Vagina (tissue), 2 donors: ENCODE measurements around the gene MTIF3. TPM values are rescaled to one million over a fixed set of nuclear protein-coding genes. Genes with fewer than 3 reads are reported as not detected.

Experiments used
- DNase-seq, 2 donors: peaks; one replicate each; pipeline ENCODE4 v3.0.0-alpha.2; 2017; ENCODE audit errors: extremely low spot score in 2 of 2
- H3K27ac ChIP-seq: fragments of 200-600 bp; sonication (generic); one replicate; pipeline ENCODE4 v1.5.1; 2019
- H3K27me3 ChIP-seq: fragments of 200-600 bp; sonication (generic); one replicate; pipeline ENCODE4 v1.5.1; 2019
- H3K36me3 ChIP-seq, 2 donors: fragments of 200-600 bp; sonication (generic); one replicate each; pipeline ENCODE4 v1.5.1; 2017 to 2019
- H3K4me1 ChIP-seq: fragments of 200-600 bp; sonication (generic); one replicate; pipeline ENCODE4 v1.5.1; 2019
- H3K4me3 ChIP-seq, 2 donors: fragments of 200-600 bp; sonication (generic); 1 replicate in 1 of 2; 2 replicates in 1 of 2; pipeline ENCODE4 v1.5.1; 2016 to 2019
- H3K9me3 ChIP-seq: fragments of 200-600 bp; sonication (generic); one replicate; pipeline ENCODE4 v1.5.1; 2019
- CTCF ChIP-seq, 3 experiments: fragments of 450-650 bp in 2 of 3; fragments of 200-600 bp in 1 of 3; sonication (generic) in 1 of 3; IDR thresholded peaks; one replicate each; pipeline ENCODE4 v1.5.1; 2017 to 2019; ENCODE audit warnings: antibody characterized with exemption in 3 of 3, mild to moderate bottlenecking in 2 of 3, moderate library complexity in 2 of 3
- POLR2A ChIP-seq, 2 donors: fragments of 450-650 bp; IDR thresholded peaks; one replicate each; pipeline ENCODE4 v1.6.1; 2017; ENCODE audit warnings: antibody characterized with exemption in 2 of 2, mild to moderate bottlenecking in 2 of 2, moderate library complexity in 2 of 2
- POLR2AphosphoS5 ChIP-seq, 2 donors: sonication (generic); formaldehyde crosslinking; IDR thresholded peaks; one replicate each; pipeline ENCODE4 v1.9.0; 2017; ENCODE audit warnings: antibody characterized with exemption in 2 of 2, mild to moderate bottlenecking in 2 of 2, low read depth in 1 of 2; ENCODE audit not compliant: insufficient read depth in 1 of 2
- intact Hi-C: fragments of 100-400 bp; cut with DNase I; formaldehyde crosslinking; loops from one replicate; pipeline ENCODE4 v1.15.1; 2023
- total RNA-seq: library from RNA; depleted of rRNA; stranded (reverse); fragments of >200 nt; gene quantifications from one replicate; pipeline ENCODE4 v1.2.3, GENCODE V29; 2016

The MTIF3 gene
- total RNA-seq, 1 donor from 2014 or later = 30.0 TPM

- DNase-seq = no peak
- H3K27ac ChIP-seq = no peak overlapping the region
- no peaks in the 10 kb centered on the region for H3K36me3 ChIP-seq
- peaks cover 2% of the 10 kb centered on the region for H3K4me1 ChIP-seq
- no peaks in the 10 kb centered on the region for H3K27me3 ChIP-seq
- H3K9me3 ChIP-seq = no peaks in the 10 kb centered on the region
- TF ChIP-seq CTCF (IDR thresholded peaks at IDR 0.05) (no peak), POLR2A (IDR thresholded peaks at IDR 0.05) (no peak), POLR2AphosphoS5 (IDR thresholded peaks at IDR 0.05; ENCODE audit: insufficient read depth in 1 of 2, low read depth in 1 of 2) (no peak)
- no peak overlapping the region for H3K4me3 ChIP-seq
- intact Hi-C loops = no loop called here
Observed at GRCh38 chr13:27396252-27396846, 54.0 kb downstream of the MTIF3 start.

- Histone ChIP-seq H3K27ac (no peak overlapping the region), H3K4me3 (no peak overlapping the region), H3K4me1 (no peaks in the 10 kb centered on the region), H3K9me3 (no peaks in the 10 kb centered on the region), H3K27me3 (no peaks in the 10 kb centered on the region), H3K36me3 (no peaks in the 10 kb centered on the region)
- intact Hi-C loops = no loop called here
- DNase-seq = no peak
- TF ChIP-seq POLR2A (IDR thresholded peaks at IDR 0.05) (no peak), CTCF (IDR thresholded peaks at IDR 0.05) (no peak), POLR2AphosphoS5 (IDR thresholded peaks at IDR 0.05; ENCODE audit: insufficient read depth in 1 of 2, low read depth in 1 of 2) (no peak)
Observed at GRCh38 chr13:27395007-27395510, 55.3 kb downstream of the MTIF3 start.

- Histone ChIP-seq H3K4me3 (no peak overlapping the region), H3K27me3 (no peaks in the 10 kb centered on the region), H3K4me1 (no peaks in the 10 kb centered on the region), H3K36me3 (no peaks in the 10 kb centered on the region), H3K9me3 (no peaks in the 10 kb centered on the region), H3K27ac (no peak overlapping the region)
- intact Hi-C loops = no loop called here
- DNase-seq = no peak
- TF ChIP-seq POLR2A (IDR thresholded peaks at IDR 0.05) (no peak), CTCF (IDR thresholded peaks at IDR 0.05) (no peak), POLR2AphosphoS5 (IDR thresholded peaks at IDR 0.05; ENCODE audit: insufficient read depth in 1 of 2, low read depth in 1 of 2) (no peak)
Observed at GRCh38 chr13:27393101-27393500, 57.3 kb downstream of the MTIF3 start.

- TF ChIP-seq POLR2AphosphoS5 (IDR thresholded peaks at IDR 0.05; ENCODE audit: insufficient read depth in 1 of 2, low read depth in 1 of 2) (no peak), POLR2A (IDR thresholded peaks at IDR 0.05) (no peak), CTCF (IDR thresholded peaks at IDR 0.05) (no peak)
- no peak for DNase-seq
- H3K9me3 ChIP-seq = no peaks in the 10 kb centered on the region
- intact Hi-C loops = no loop called here
- no peak overlapping the region for H3K27ac ChIP-seq
- no peaks in the 10 kb centered on the region for H3K27me3 ChIP-seq
- no peaks in the 10 kb centered on the region for H3K4me1 ChIP-seq
- H3K36me3 ChIP-seq = no peaks in the 10 kb centered on the region
- H3K4me3 ChIP-seq = no peak overlapping the region
Observed at GRCh38 chr13:27391471-27391870, 58.9 kb downstream of the MTIF3 start.

GRCh38 chr13:27389891-27390290 lies 60.5 kb downstream of the MTIF3 start:
- Histone ChIP-seq H3K4me1 (no peaks in the 10 kb centered on the region), H3K27ac (no peak overlapping the region), H3K36me3 (no peaks in the 10 kb centered on the region), H3K4me3 (no peak overlapping the region), H3K27me3 (no peaks in the 10 kb centered on the region), H3K9me3 (no peaks in the 10 kb centered on the region)
- no peak for DNase-seq
- intact Hi-C loops = no loop called here
- no peak for TF ChIP-seq CTCF (IDR thresholded peaks at IDR 0.05)
- TF ChIP-seq POLR2AphosphoS5 (IDR thresholded peaks at IDR 0.05; ENCODE audit: insufficient read depth in 1 of 2, low read depth in 1 of 2) = no peak
- TF ChIP-seq POLR2A (IDR thresholded peaks at IDR 0.05) = no peak
